ENCODE data around the gene RNF126. TPM values are rescaled to one million over a fixed set of nuclear protein-coding genes. Genes with fewer than 3 reads are reported as not detected.

RNF126 gene
- total RNA-seq, 4 donors from 2014 or later, result 72.3 to 148 (median 129) TPM

- no peak for TF ChIP-seq POLR2A (IDR thresholded peaks at IDR 0.05)
- TF ChIP-seq CTCF (IDR thresholded peaks at IDR 0.05 in 4 of 5, conservative IDR thresholded peaks at IDR 0.05 in 1 of 5), result no peak
- intact Hi-C loops (cut with DNase I; ENCODE audit: low total_unique reads) (no loop called here), in situ Hi-C loops (cut with MboI; ENCODE audit: low sequenced_read_pairs in 4 of 4) (no loop called here)
- H3K27me3 ChIP-seq, result no peaks in the 10 kb centered on the region
- H3K4me1 ChIP-seq, result peaks cover 0 to 1% of the 10 kb centered on the region in 2 donors
- H3K36me3 ChIP-seq, result peaks cover 0 to 36% of the 10 kb centered on the region in 2 donors
- H3K4me3 ChIP-seq, result no peak overlapping the region
- no peak overlapping the region for H3K27ac ChIP-seq
- ATAC-seq, result no peak
- H3K9me3 ChIP-seq, result no peaks in the 10 kb centered on the region
- no peak for DNase-seq
These were observed 18.7 kb downstream of the RNF126 start for GRCh38 chr19:644363-644762.

- DNase-seq (no peak), ATAC-seq (no peak)
- no peak overlapping the region for H3K27ac ChIP-seq
- no peaks in the 10 kb centered on the region for H3K9me3 ChIP-seq
- peaks cover 0 to 30% of the 10 kb centered on the region in 2 donors for H3K36me3 ChIP-seq
- no peak for TF ChIP-seq POLR2A (IDR thresholded peaks at IDR 0.05)
- no peak for TF ChIP-seq CTCF (IDR thresholded peaks at IDR 0.05 in 4 of 5, conservative IDR thresholded peaks at IDR 0.05 in 1 of 5)
- no peak overlapping the region for H3K4me3 ChIP-seq
- intact Hi-C loops (cut with DNase I; ENCODE audit: low total_unique reads) (no loop called here), in situ Hi-C loops (cut with MboI; ENCODE audit: low sequenced_read_pairs in 4 of 4) (no loop called here)
- H3K4me1 ChIP-seq, result peaks cover 0 to 8% of the 10 kb centered on the region in 2 donors
- H3K27me3 ChIP-seq, result no peaks in the 10 kb centered on the region
These were observed 19.3 kb downstream of the RNF126 start for GRCh38 chr19:643736-644135.

GRCh38 chr19:642767-643727, 20.0 kb downstream of the RNF126 start:
- Histone ChIP-seq H3K27ac (no peak overlapping the region), H3K36me3 (peaks cover 0 to 23% of the 10 kb centered on the region in 2 donors), H3K27me3 (no peaks in the 10 kb centered on the region), H3K4me1 (peaks cover 0 to 9% of the 10 kb centered on the region in 2 donors), H3K9me3 (no peaks in the 10 kb centered on the region), H3K4me3 (no peak overlapping the region)
- no peak for DNase-seq
- intact Hi-C loops (cut with DNase I; ENCODE audit: low total_unique reads), result no loop called here
- no peak for TF ChIP-seq CTCF (IDR thresholded peaks at IDR 0.05 in 4 of 5, conservative IDR thresholded peaks at IDR 0.05 in 1 of 5)
- in situ Hi-C loops (cut with MboI; ENCODE audit: low sequenced_read_pairs in 4 of 4), result no loop called here
- ATAC-seq, result no peak

GRCh38 chr19:641702-642101, 21.3 kb downstream of the RNF126 start:
- intact Hi-C loops (cut with DNase I; ENCODE audit: low total_unique reads), result no loop called here

More at GRCh38 chr19:641702-642101, 21.3 kb downstream of the RNF126 start:
- no peak for DNase-seq
- Histone ChIP-seq H3K27me3 (no peaks in the 10 kb centered on the region), H3K4me1 (peaks cover 0 to 9% of the 10 kb centered on the region in 2 donors), H3K4me3 (no peak overlapping the region), H3K36me3 (peaks cover 0 to 9% of the 10 kb centered on the region in 2 donors), H3K9me3 (no peaks in the 10 kb centered on the region), H3K27ac (no peak overlapping the region)
- ATAC-seq, result no peak
- TF ChIP-seq POLR2A (IDR thresholded peaks at IDR 0.05), result no peak
- TF ChIP-seq CTCF (IDR thresholded peaks at IDR 0.05 in 4 of 5, conservative IDR thresholded peaks at IDR 0.05 in 1 of 5), result no peak
- in situ Hi-C loops (cut with MboI; ENCODE audit: low sequenced_read_pairs in 4 of 4), result no loop called here
